Astrocyte (in vitro differentiated cells and primary cell): Measurements from ENCODE around the gene MYO1E. TPM values are rescaled to one million over a fixed set of nuclear protein-coding genes. Genes with fewer than 3 reads are reported as not detected.
"Not testable (repeated sequence)": the region's sequence is repeated elsewhere in the genome, so short reads cannot be mapped to it uniquely, and the experiment has no call there.

Experiments used
- DNase-seq: peaks from one replicate; pipeline ENCODE4 v3.0.0-alpha.2; 2010; ENCODE audit warnings: low read depth
- FAIRE-seq: peaks from 2 replicates; lab custom pipeline; 2011; peaks lifted over from hg19 to GRCh38; lab: Jason Lieb, UNC
- H2AFZ ChIP-seq: 2 replicates; pipeline ENCODE4 v1.6.0; 2012; ENCODE audit warnings: low read depth, low read length, inconsistent platforms
- H3K27ac ChIP-seq: 2 replicates; pipeline ENCODE4 v1.5.1; 2011; ENCODE audit warnings: low read depth, low read length, inconsistent platforms
- H3K27me3 ChIP-seq: 2 replicates; pipeline ENCODE4 v1.6.0; 2011; ENCODE audit warnings: low read length, inconsistent platforms; ENCODE audit not compliant: insufficient read depth
- H3K36me3 ChIP-seq: 2 replicates; pipeline ENCODE4 v1.5.1; 2011; ENCODE audit warnings: low read length, inconsistent platforms; ENCODE audit not compliant: insufficient read depth
- H3K4me1 ChIP-seq: 2 replicates; pipeline ENCODE4 v1.5.1; 2011; ENCODE audit warnings: low read length, inconsistent platforms; ENCODE audit not compliant: insufficient read depth
- H3K4me2 ChIP-seq: 2 replicates; pipeline ENCODE4 v1.6.0; 2012; ENCODE audit warnings: low read length, inconsistent platforms
- H3K4me3 ChIP-seq: 2 replicates; pipeline ENCODE4 v1.5.1; 2011; ENCODE audit warnings: low read depth, mild to moderate bottlenecking, low read length, inconsistent platforms; ENCODE audit not compliant: insufficient read depth
- H3K79me2 ChIP-seq: 2 replicates; pipeline ENCODE4 v1.6.0; 2012; ENCODE audit warnings: mild to moderate bottlenecking, low read length, inconsistent platforms; ENCODE audit not compliant: insufficient read depth
- H3K9ac ChIP-seq: 2 replicates; pipeline ENCODE4 v1.6.0; 2012; ENCODE audit warnings: mild to moderate bottlenecking, low read length, inconsistent platforms
- H3K9me3 ChIP-seq: 2 replicates; pipeline ENCODE4 v1.5.1; 2012; ENCODE audit warnings: low read depth, mild to moderate bottlenecking, low read length, inconsistent platforms; ENCODE audit not compliant: insufficient read depth
- H4K20me1 ChIP-seq: 2 replicates; pipeline ENCODE4 v1.6.0; 2012; ENCODE audit warnings: low read length, inconsistent platforms; ENCODE audit not compliant: insufficient read depth
- H3K27ac Mint-ChIP-seq: one replicate; pipeline ENCODE4 v1.8.0; 2021; ENCODE audit warnings: mild to moderate bottlenecking, mixed read lengths; ENCODE audit not compliant: unreplicated experiment
- H3K27me3 Mint-ChIP-seq: one replicate; pipeline ENCODE4 v1.8.0; 2021; ENCODE audit warnings: low read depth, mixed read lengths; ENCODE audit not compliant: unreplicated experiment
- H3K36me3 Mint-ChIP-seq: one replicate; pipeline ENCODE4 v1.8.0; 2021; ENCODE audit warnings: low read depth, mixed read lengths; ENCODE audit not compliant: unreplicated experiment
- H3K4me1 Mint-ChIP-seq: one replicate; pipeline ENCODE4 v1.8.0; 2021; ENCODE audit warnings: low read depth, mixed read lengths; ENCODE audit not compliant: unreplicated experiment
- H3K4me3 Mint-ChIP-seq: one replicate; pipeline ENCODE4 v1.8.0; 2021; ENCODE audit warnings: mild to moderate bottlenecking, moderate library complexity, mixed read lengths; ENCODE audit not compliant: unreplicated experiment
- H3K9me3 Mint-ChIP-seq: one replicate; pipeline ENCODE4 v1.8.0; 2021; ENCODE audit warnings: mild to moderate bottlenecking, mixed read lengths; ENCODE audit not compliant: unreplicated experiment
- EZH2 ChIP-seq: IDR thresholded peaks from 2 replicates; pipeline ENCODE4 v1.6.1; 2012; ENCODE audit warnings: mild to moderate bottlenecking, low read length, inconsistent platforms; ENCODE audit not compliant: insufficient read depth
- total RNA-seq: library from RNA; stranded (reverse); gene quantifications from 2 replicates; pipeline ENCODE4 v1.2.1, GENCODE V29; 2021
- TF ChIP-seq, protein P1 (sequence below): IDR thresholded peaks from 2 replicates; pipeline ENCODE4 v1.5.1; 2011; ENCODE audit warnings: low read depth, mild to moderate bottlenecking, inconsistent platforms, low read length, moderate library complexity; ENCODE audit not compliant: insufficient read depth

The MYO1E gene
- total RNA-seq, 1 donor from 2014 or later: 227 TPM

DNA sequence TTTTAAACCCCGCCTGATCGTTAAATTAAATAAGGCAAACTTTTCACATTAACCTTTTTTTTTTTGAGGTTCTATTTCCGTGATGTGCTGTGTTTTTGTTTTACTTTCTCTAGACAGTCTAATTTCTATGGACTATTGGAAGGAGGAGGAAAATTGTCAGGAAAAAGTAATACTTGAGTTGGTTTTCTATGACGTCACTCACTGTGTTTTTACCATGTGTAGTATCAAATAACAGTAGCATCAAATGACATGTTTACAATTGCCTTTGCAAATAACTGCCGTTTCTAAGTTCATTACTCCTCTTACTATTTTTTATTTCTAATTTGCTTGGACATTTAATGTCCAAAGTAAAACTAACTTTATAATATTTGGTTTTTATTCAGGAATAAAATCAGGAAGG, 32.3 kb downstream of the MYO1E start:
- Histone ChIP-seq H3K79me2 (peaks cover 92% of the 10 kb centered on the region), H3K27ac (no peak overlapping the region), H3K4me2 (no peak overlapping the region), H3K9ac (no peak overlapping the region), H3K4me1 (peaks cover 4% of the 10 kb centered on the region), H4K20me1 (peaks cover 41% of the 10 kb centered on the region), H3K4me3 (no peak overlapping the region), H3K36me3 (no peaks in the 10 kb centered on the region), H3K9me3 (no peaks in the 10 kb centered on the region), H2AFZ (no peak overlapping the region), H3K27me3 (no peaks in the 10 kb centered on the region)
- FAIRE-seq (no peak), DNase-seq (no peak)
- Mint-ChIP-seq H3K27me3 (no peaks in the 10 kb centered on the region), H3K9me3 (peaks cover 9% of the 10 kb centered on the region), H3K4me3 (no peak overlapping the region), H3K27ac (peak overlapping the region; percentile 53), H3K4me1 (peaks cover 17% of the 10 kb centered on the region), H3K36me3 (peaks cover 17% of the 10 kb centered on the region)
- TF ChIP-seq EZH2: no peak
- TF ChIP-seq, protein P1, sequence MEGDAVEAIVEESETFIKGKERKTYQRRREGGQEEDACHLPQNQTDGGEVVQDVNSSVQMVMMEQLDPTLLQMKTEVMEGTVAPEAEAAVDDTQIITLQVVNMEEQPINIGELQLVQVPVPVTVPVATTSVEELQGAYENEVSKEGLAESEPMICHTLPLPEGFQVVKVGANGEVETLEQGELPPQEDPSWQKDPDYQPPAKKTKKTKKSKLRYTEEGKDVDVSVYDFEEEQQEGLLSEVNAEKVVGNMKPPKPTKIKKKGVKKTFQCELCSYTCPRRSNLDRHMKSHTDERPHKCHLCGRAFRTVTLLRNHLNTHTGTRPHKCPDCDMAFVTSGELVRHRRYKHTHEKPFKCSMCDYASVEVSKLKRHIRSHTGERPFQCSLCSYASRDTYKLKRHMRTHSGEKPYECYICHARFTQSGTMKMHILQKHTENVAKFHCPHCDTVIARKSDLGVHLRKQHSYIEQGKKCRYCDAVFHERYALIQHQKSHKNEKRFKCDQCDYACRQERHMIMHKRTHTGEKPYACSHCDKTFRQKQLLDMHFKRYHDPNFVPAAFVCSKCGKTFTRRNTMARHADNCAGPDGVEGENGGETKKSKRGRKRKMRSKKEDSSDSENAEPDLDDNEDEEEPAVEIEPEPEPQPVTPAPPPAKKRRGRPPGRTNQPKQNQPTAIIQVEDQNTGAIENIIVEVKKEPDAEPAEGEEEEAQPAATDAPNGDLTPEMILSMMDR: no peak

- FAIRE-seq: peak; percentile 58
- Histone ChIP-seq H3K27me3 (no peaks in the 10 kb centered on the region), H4K20me1 (peaks cover 40% of the 10 kb centered on the region), H2AFZ (no peak overlapping the region), H3K27ac (peak overlapping the region; percentile 24), H3K4me1 (peaks cover 4% of the 10 kb centered on the region), H3K79me2 (peaks cover 92% of the 10 kb centered on the region), H3K9me3 (no peaks in the 10 kb centered on the region), H3K4me3 (no peak overlapping the region), H3K4me2 (no peak overlapping the region), H3K9ac (no peak overlapping the region), H3K36me3 (no peaks in the 10 kb centered on the region)
- peak; percentile 75 for DNase-seq
- H3K9me3 Mint-ChIP-seq: peaks cover 7% of the 10 kb centered on the region
- TF ChIP-seq, protein P1: no peak
- no peak for TF ChIP-seq EZH2
- peak overlapping the region; percentile 9 for H3K27ac Mint-ChIP-seq
- H3K4me3 Mint-ChIP-seq: no peak overlapping the region
- peaks cover 15% of the 10 kb centered on the region for H3K36me3 Mint-ChIP-seq
- H3K4me1 Mint-ChIP-seq: peaks cover 20% of the 10 kb centered on the region
- H3K27me3 Mint-ChIP-seq: no peaks in the 10 kb centered on the region
These were observed 33.4 kb downstream of the MYO1E start for GRCh38 chr15:59339252-59339672.

DNA sequence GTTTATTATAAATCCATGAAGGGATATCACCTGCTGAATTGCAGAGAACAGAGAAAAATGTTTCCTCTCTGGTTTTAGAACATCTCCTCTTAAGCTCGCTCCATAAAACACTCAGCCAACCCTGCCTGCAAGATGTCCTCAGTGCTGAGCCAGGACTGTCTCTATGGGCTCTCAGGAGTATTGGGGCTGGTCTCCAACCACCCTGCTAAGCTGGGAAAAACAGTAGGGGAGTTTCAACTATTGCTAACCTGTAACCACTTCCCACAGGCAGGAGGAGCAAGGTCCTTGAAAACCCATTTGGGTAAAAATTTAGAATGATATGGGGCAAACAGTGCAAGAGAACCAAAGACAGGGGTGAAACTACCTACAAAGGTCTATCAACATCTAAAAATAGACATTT, 34.3 kb downstream of the MYO1E start:
- Mint-ChIP-seq H3K27me3 (no peaks in the 10 kb centered on the region), H3K4me3 (no peak overlapping the region), H3K4me1 (peaks cover 23% of the 10 kb centered on the region), H3K36me3 (peaks cover 14% of the 10 kb centered on the region), H3K27ac (no peak overlapping the region), H3K9me3 (peaks cover 5% of the 10 kb centered on the region)
- Histone ChIP-seq H3K79me2 (peaks cover 92% of the 10 kb centered on the region), H3K36me3 (no peaks in the 10 kb centered on the region), H3K9ac (no peak overlapping the region), H3K4me1 (peaks cover 4% of the 10 kb centered on the region), H3K4me3 (no peak overlapping the region), H3K27ac (no peak overlapping the region), H4K20me1 (peaks cover 39% of the 10 kb centered on the region), H2AFZ (no peak overlapping the region), H3K4me2 (no peak overlapping the region), H3K27me3 (no peaks in the 10 kb centered on the region), H3K9me3 (no peaks in the 10 kb centered on the region)
- FAIRE-seq: no peak
- TF ChIP-seq, protein P1: no peak
- no peak for TF ChIP-seq EZH2
- DNase-seq: no peak

DNA sequence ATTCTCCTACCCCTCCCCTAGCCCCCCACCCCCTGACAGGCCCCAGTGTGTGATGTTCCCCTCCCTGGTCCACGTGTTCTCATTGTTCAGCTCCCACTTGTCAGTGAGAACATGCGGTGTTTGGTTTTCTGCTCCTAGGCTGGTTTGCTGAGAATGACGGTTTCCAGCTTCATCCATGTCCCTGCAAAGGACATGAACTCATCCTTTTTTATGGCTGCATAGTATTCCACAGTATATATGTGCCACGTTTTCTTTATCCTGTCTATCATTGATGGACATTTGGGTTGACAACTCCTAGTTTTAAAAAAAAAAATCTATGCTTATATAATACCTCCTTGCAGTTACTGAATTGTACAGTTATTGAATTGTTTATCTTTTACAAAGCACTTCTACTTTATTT, 35.9 kb downstream of the MYO1E start:
- not testable (repeated sequence) for H3K9ac ChIP-seq, H3K27me3 ChIP-seq, H3K9me3 Mint-ChIP-seq, H2AFZ ChIP-seq, H3K36me3 ChIP-seq, H3K27ac ChIP-seq, DNase-seq, H3K9me3 ChIP-seq, FAIRE-seq, H3K4me2 ChIP-seq, H3K36me3 Mint-ChIP-seq, H3K27me3 Mint-ChIP-seq, H3K4me3 Mint-ChIP-seq, H3K27ac Mint-ChIP-seq, H3K4me3 ChIP-seq, H3K4me1 ChIP-seq
- H4K20me1 ChIP-seq: peaks cover 40% of the 10 kb centered on the region
- H3K4me1 Mint-ChIP-seq: peaks cover 24% of the 10 kb centered on the region
- H3K79me2 ChIP-seq: peaks cover 92% of the 10 kb centered on the region
